ENCODE results near the gene UGT1A4. TPM values are rescaled to one million over a fixed set of nuclear protein-coding genes. Genes with fewer than 3 reads are reported as not detected.
A peak's percentile ranks its signal among the peaks of the same experiment; 100 is the strongest.

Gene UGT1A4
- total RNA-seq, 1 donor = not detected

GRCh38 chr2:233817361-233817911, 98.9 kb downstream of the UGT1A4 start:
- H3K4me3 ChIP-seq (ENCODE audit: low read depth, low read length) = no peak overlapping the region
- TF ChIP-seq CTCF (IDR thresholded peaks at IDR 0.05; ENCODE audit: insufficient read depth, low read length) = no peak
- DNase-seq (ENCODE audit: low read depth) = peak; percentile 40

GRCh38 chr2:233817995-233818638, 99.6 kb downstream of the UGT1A4 start:
- H3K4me3 ChIP-seq (ENCODE audit: low read depth, low read length) = no peak overlapping the region
- no peak for TF ChIP-seq CTCF (IDR thresholded peaks at IDR 0.05; ENCODE audit: insufficient read depth, low read length)
- no peak for DNase-seq (ENCODE audit: low read depth)

- DNase-seq (ENCODE audit: low read depth) = no peak
- H3K4me3 ChIP-seq (ENCODE audit: low read depth, low read length) = no peak overlapping the region
- no peak for TF ChIP-seq CTCF (IDR thresholded peaks at IDR 0.05; ENCODE audit: insufficient read depth, low read length)
Measured at GRCh38 chr2:233818639-233819621, 100.4 kb downstream of the UGT1A4 start.

- H3K4me3 ChIP-seq (ENCODE audit: low read depth, low read length) = no peak overlapping the region
- no peak for DNase-seq (ENCODE audit: low read depth)
- no peak for TF ChIP-seq CTCF (IDR thresholded peaks at IDR 0.05; ENCODE audit: insufficient read depth, low read length)
Measured at GRCh38 chr2:233819884-233820773, 101.6 kb downstream of the UGT1A4 start.

GRCh38 chr2:233820774-233821105, 102.2 kb downstream of the UGT1A4 start:
- DNase-seq (ENCODE audit: low read depth) = no peak
- H3K4me3 ChIP-seq (ENCODE audit: low read depth, low read length) = no peak overlapping the region
- no peak for TF ChIP-seq CTCF (IDR thresholded peaks at IDR 0.05; ENCODE audit: insufficient read depth, low read length)

GRCh38 chr2:233821196-233821595, 102.7 kb downstream of the UGT1A4 start:
- no peak for DNase-seq (ENCODE audit: low read depth)
- no peak for TF ChIP-seq CTCF (IDR thresholded peaks at IDR 0.05; ENCODE audit: insufficient read depth, low read length)
- H3K4me3 ChIP-seq (ENCODE audit: low read depth, low read length) = no peak overlapping the region
